Keratinocyte (primary cell): ENCODE data around the gene ADAMTS2. TPM values are rescaled to one million over a fixed set of nuclear protein-coding genes. Genes with fewer than 3 reads are reported as not detected.

Experiments
- DNase-seq: peaks from one replicate; pipeline ENCODE4 v3.0.0-alpha.2; 2011; ENCODE audit warnings: low read depth, missing footprints, low spot score
- FAIRE-seq: peaks from 2 replicates; lab custom pipeline; 2011; peaks lifted over from hg19 to GRCh38; lab: Jason Lieb, UNC
- H2AFZ ChIP-seq: 2 replicates; pipeline ENCODE4 v1.6.0; 2012; ENCODE audit warnings: low read length, control low read depth, inconsistent platforms; ENCODE audit not compliant: control insufficient read depth
- H3K27ac ChIP-seq: 2 replicates; pipeline ENCODE4 v1.5.1; 2011; ENCODE audit warnings: low read length; ENCODE audit not compliant: control insufficient read depth, insufficient read depth
- H3K27me3 ChIP-seq: 3 replicates; pipeline ENCODE4 v1.6.0; 2011; ENCODE audit warnings: low read length; ENCODE audit not compliant: control insufficient read depth, insufficient read depth; ENCODE audit errors: extremely low read depth
- H3K36me3 ChIP-seq, 2 experiments: 2 replicates in 1 of 2; 3 replicates in 1 of 2; pipeline ENCODE4 v1.5.1; 2011; ENCODE audit warnings: low read length in 2 of 2, mild to moderate bottlenecking in 1 of 2; ENCODE audit not compliant: control insufficient read depth in 2 of 2, insufficient read depth in 2 of 2; ENCODE audit errors: extremely low read depth in 1 of 2
- H3K4me1 ChIP-seq: 3 replicates; pipeline ENCODE4 v1.5.1; 2011; ENCODE audit warnings: low read length; ENCODE audit not compliant: control insufficient read depth, insufficient read depth; ENCODE audit errors: extremely low read depth
- H3K4me2 ChIP-seq: 3 replicates; pipeline ENCODE4 v1.6.0; 2011; ENCODE audit warnings: low read depth, low read length; ENCODE audit not compliant: control insufficient read depth, insufficient read depth; ENCODE audit errors: extremely low read depth
- H3K4me3 ChIP-seq, 3 experiments: fragments of 200-600 bp in 1 of 3; sonication (generic) in 1 of 3; 2 replicates in 2 of 3; 3 replicates in 1 of 3; pipeline ENCODE4 v1.5.1; 2011 to 2016; ENCODE audit warnings: low read length in 3 of 3, mild to moderate bottlenecking in 3 of 3, control low read depth in 2 of 3, inconsistent platforms in 1 of 3, low read depth in 1 of 3, mixed read lengths in 1 of 3, mixed run types in 1 of 3, moderate library complexity in 1 of 3; ENCODE audit not compliant: control insufficient read depth in 2 of 3, insufficient read depth in 2 of 3; ENCODE audit errors: extremely low read depth in 1 of 3
- H3K79me2 ChIP-seq: 2 replicates; pipeline ENCODE4 v1.6.0; 2012; ENCODE audit warnings: low read length; ENCODE audit not compliant: control insufficient read depth, insufficient read depth
- H3K9ac ChIP-seq: 3 replicates; pipeline ENCODE4 v1.6.0; 2011; ENCODE audit warnings: low read length; ENCODE audit not compliant: control insufficient read depth, insufficient read depth; ENCODE audit errors: extremely low read depth
- H3K9me1 ChIP-seq: 3 replicates; pipeline ENCODE4 v1.6.0; 2011; ENCODE audit warnings: low read length; ENCODE audit not compliant: control insufficient read depth, insufficient read depth; ENCODE audit errors: extremely low read depth
- H3K9me3 ChIP-seq: 2 replicates; pipeline ENCODE4 v1.5.1; 2012; ENCODE audit warnings: low read depth, low read length; ENCODE audit not compliant: control insufficient read depth
- H4K20me1 ChIP-seq: 3 replicates; pipeline ENCODE4 v1.6.0; 2011; ENCODE audit warnings: low read length; ENCODE audit not compliant: control insufficient read depth, insufficient read depth; ENCODE audit errors: extremely low read depth
- EZH2 ChIP-seq: IDR thresholded peaks from one replicate; pipeline ENCODE4 v1.6.1; 2012; ENCODE audit warnings: inconsistent platforms, mild to moderate bottlenecking, low read length, moderate library complexity
- dilution Hi-C: fragments of 300-500 bp; cut with MboI; formaldehyde crosslinking; loops from one replicate; pipeline ENCODE4 v1.7.0; 2020; ENCODE audit warnings: low sequenced_read_pairs; ENCODE audit not compliant: extremely low pct_ligation_motif_present
- polyA plus RNA-seq, 5 experiments: library from polyadenylated mRNA; depleted of rRNA in 3 of 5; stranded (reverse) in 3 of 5; stranded (forward) in 1 of 5; unstranded in 1 of 5; fragments of >200 nt; gene quantifications; 1 replicate in 1 of 5; 2 replicates in 3 of 5; 3 replicates in 1 of 5; pipeline versions ENCODE4 v1.2.1 to v1.2.3, GENCODE V29; 2011 to 2012; ENCODE audit warnings: missing spikeins in 2 of 5, low read depth in 1 of 5, low replicate concordance in 1 of 5
- TF ChIP-seq, protein P1 (sequence below), 3 experiments: IDR thresholded peaks in 1 of 3; conservative IDR thresholded peaks in 1 of 3; optimal IDR thresholded peaks in 1 of 3; 2 replicates in 2 of 3; 3 replicates in 1 of 3; pipeline versions ENCODE3 to v1.5.1; 2011; ENCODE audit warnings: low read length in 3 of 3, mild to moderate bottlenecking in 3 of 3, moderate library complexity in 2 of 3, control low read depth in 1 of 3, inconsistent platforms in 1 of 3; ENCODE audit not compliant: insufficient read depth in 2 of 3; ENCODE audit errors: extremely low read depth in 1 of 3

ADAMTS2 gene
- polyA plus RNA-seq, 1 donor (not counting 4 experiments of a cell fraction or from before 2014, with no cell fraction given), result not detected

DNA sequence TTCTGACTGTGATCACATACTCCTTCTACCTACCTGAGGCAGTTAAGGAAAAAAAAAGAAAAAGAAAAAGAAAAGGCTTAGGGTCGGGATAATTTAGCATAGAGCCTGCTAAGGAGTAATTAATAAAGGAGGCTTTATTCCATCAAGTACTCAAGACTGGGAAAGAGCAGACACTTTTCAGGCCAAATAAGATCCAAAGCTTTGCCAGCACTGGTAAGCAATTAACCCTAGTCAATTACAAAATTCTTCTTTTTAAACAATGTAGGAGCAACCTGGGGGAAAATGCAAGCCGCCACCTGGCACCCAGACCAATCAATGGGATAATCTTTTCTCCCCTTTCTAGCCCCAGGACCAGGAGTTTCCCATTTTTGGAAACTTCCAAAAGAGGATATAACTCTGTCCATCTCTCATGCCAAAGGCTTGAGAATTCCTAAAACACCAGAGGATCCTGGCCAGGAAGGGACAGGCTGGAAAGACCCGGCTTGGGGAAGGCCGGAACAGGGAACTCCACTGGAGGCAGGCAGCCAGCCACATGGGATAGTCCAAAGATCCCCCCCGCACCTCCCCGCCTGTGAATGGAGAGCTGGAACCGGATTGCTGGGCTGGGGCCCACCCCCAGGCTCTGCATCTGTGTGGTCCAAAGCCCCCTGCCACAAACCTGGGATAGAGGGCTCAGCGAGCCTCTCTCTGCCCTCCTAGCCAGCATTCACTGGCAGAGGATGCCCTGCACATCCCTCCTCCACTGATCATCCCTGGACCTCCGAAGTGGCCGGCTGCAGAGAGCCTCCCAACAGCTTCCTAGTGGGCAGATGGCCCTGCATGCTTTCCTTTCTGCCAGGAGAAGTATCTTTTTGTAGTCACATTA, 167.3 kb downstream of the ADAMTS2 start:
- Histone ChIP-seq H3K36me3 (no peaks in the 10 kb centered on the region), H3K9me3 (peaks cover 9% of the 10 kb centered on the region), H3K4me3 (no peak overlapping the region), H3K9me1 (no peaks in the 10 kb centered on the region), H3K27ac (no peak overlapping the region), H4K20me1 (no peaks in the 10 kb centered on the region), H3K4me1 (no peaks in the 10 kb centered on the region), H2AFZ (no peak overlapping the region), H3K27me3 (no peaks in the 10 kb centered on the region), H3K79me2 (no peaks in the 10 kb centered on the region), H3K9ac (no peak overlapping the region), H3K4me2 (no peak overlapping the region)
- no peak for DNase-seq
- no peak for FAIRE-seq
- no peak for TF ChIP-seq EZH2
- TF ChIP-seq, protein P1, sequence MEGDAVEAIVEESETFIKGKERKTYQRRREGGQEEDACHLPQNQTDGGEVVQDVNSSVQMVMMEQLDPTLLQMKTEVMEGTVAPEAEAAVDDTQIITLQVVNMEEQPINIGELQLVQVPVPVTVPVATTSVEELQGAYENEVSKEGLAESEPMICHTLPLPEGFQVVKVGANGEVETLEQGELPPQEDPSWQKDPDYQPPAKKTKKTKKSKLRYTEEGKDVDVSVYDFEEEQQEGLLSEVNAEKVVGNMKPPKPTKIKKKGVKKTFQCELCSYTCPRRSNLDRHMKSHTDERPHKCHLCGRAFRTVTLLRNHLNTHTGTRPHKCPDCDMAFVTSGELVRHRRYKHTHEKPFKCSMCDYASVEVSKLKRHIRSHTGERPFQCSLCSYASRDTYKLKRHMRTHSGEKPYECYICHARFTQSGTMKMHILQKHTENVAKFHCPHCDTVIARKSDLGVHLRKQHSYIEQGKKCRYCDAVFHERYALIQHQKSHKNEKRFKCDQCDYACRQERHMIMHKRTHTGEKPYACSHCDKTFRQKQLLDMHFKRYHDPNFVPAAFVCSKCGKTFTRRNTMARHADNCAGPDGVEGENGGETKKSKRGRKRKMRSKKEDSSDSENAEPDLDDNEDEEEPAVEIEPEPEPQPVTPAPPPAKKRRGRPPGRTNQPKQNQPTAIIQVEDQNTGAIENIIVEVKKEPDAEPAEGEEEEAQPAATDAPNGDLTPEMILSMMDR (optimal IDR thresholded peaks at IDR 0.05 in 1 of 3, IDR thresholded peaks at IDR 0.05 in 1 of 3, conservative IDR thresholded peaks at IDR 0.05 in 1 of 3; ENCODE audit: extremely low read depth in 1 of 3, insufficient read depth in 2 of 3, low read length in 3 of 3), result no peak
- dilution Hi-C loops, result no loop called here

DNA sequence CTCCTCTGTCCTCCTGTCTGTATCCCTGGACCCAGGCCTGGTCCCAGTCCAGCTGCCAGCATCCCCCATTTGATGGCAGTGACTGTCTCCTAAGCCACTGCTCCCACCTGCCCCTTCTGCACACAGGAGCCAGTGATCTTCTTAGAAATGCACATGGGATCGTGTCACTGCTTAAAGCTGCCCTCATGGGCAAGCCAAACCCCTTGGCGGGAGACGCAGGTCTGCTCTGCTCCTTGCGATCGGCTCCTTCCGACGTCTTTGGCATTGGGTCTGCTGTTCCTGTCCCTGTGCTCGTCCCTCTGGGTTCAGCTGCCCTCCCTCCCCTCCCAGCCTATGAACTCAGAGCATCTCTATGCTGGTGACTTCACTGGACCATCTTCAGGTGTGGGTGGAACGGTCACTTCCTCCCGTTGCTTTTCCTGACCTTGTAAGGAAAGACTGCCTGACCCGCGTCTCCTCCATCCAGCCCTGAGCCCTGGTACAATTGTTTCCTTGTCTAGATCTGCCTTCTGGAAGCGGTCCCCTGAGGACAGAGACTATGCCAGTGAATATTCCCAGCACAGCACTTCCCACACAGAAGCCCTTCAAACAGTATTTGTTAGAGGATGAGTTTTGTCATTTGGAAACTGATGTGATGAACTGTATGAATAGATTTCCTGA, 168.6 kb downstream of the ADAMTS2 start:
- DNase-seq (no peak), FAIRE-seq (no peak)
- no peaks in the 10 kb centered on the region for H3K9me1 ChIP-seq
- H3K4me3 ChIP-seq, result no peak overlapping the region
- TF ChIP-seq, protein P1 (optimal IDR thresholded peaks at IDR 0.05 in 1 of 3, IDR thresholded peaks at IDR 0.05 in 1 of 3, conservative IDR thresholded peaks at IDR 0.05 in 1 of 3; ENCODE audit: extremely low read depth in 1 of 3, insufficient read depth in 2 of 3, low read length in 3 of 3), result no peak
- no peak for TF ChIP-seq EZH2
- H3K9ac ChIP-seq, result no peak overlapping the region
- H2AFZ ChIP-seq, result no peak overlapping the region
- H3K4me1 ChIP-seq, result no peaks in the 10 kb centered on the region
- no peak overlapping the region for H3K27ac ChIP-seq
- no peak overlapping the region for H3K4me2 ChIP-seq
- dilution Hi-C loops, result no loop called here
- no peaks in the 10 kb centered on the region for H3K27me3 ChIP-seq
- H3K9me3 ChIP-seq, result peaks cover 8% of the 10 kb centered on the region
- no peaks in the 10 kb centered on the region for H3K36me3 ChIP-seq
- no peaks in the 10 kb centered on the region for H3K79me2 ChIP-seq
- no peaks in the 10 kb centered on the region for H4K20me1 ChIP-seq
